Measurements from ENCODE around the gene LARP6.

- TF ChIP-seq CTCF (optimal IDR thresholded peaks at IDR 0.05 in 1 of 3, IDR thresholded peaks at IDR 0.05 in 1 of 3, conservative IDR thresholded peaks at IDR 0.05 in 1 of 3; ENCODE audit: extremely low read depth in 1 of 3, insufficient read depth in 2 of 3, low read length in 3 of 3) (no peak), EZH2 (IDR thresholded peaks at IDR 0.05; ENCODE audit: low read length) (no peak)
Measured at GRCh38 chr15:70879401-70879800, 25.4 kb upstream of the LARP6 start.

All from keratinocyte (primary cell).